ENCODE measurements around the gene XIST.

GRCh38 chrX:73876911-73877310 is 24.4 kb upstream of the XIST start:
- TF ChIP-seq CTCF (conservative IDR thresholded peaks at IDR 0.05) (no peak), ZFX (IDR thresholded peaks at IDR 0.05) (no peak)

All from C4-2B (cell line).